Osteoblast (primary cell): ENCODE results near the gene FAT1. TPM values are rescaled to one million over a fixed set of nuclear protein-coding genes. Genes with fewer than 3 reads are reported as not detected.

ENCODE experiments used
- DNase-seq: peaks from one replicate; pipeline ENCODE4 v3.0.0; 2011; ENCODE audit warnings: low spot score, mixed read lengths; ENCODE audit not compliant: insufficient read length; ENCODE audit errors: missing footprints
- H2AFZ ChIP-seq: 2 replicates; pipeline ENCODE4 v1.6.0; 2011; ENCODE audit warnings: mild to moderate bottlenecking, low read length
- H3K27ac ChIP-seq: 2 replicates; pipeline ENCODE4 v1.5.1; 2011; ENCODE audit warnings: mild to moderate bottlenecking, low read depth, low read length, moderate library complexity
- H3K27me3 ChIP-seq: 2 replicates; pipeline ENCODE4 v1.6.0; 2012; ENCODE audit warnings: mild to moderate bottlenecking, control low read depth, inconsistent platforms, low read length, moderate library complexity; ENCODE audit not compliant: insufficient read depth
- H3K36me3 ChIP-seq: 2 replicates; pipeline ENCODE4 v1.5.1; 2011; ENCODE audit warnings: mild to moderate bottlenecking, low read length, control low read depth, moderate library complexity; ENCODE audit not compliant: insufficient read depth
- H3K4me1 ChIP-seq: 2 replicates; pipeline ENCODE4 v1.5.1; 2011; ENCODE audit warnings: mild to moderate bottlenecking, low read length, control low read depth, moderate library complexity; ENCODE audit not compliant: insufficient read depth
- H3K4me2 ChIP-seq: 2 replicates; pipeline ENCODE4 v1.6.0; 2011; ENCODE audit warnings: mild to moderate bottlenecking, low read length; ENCODE audit not compliant: insufficient read depth
- H3K4me3 ChIP-seq: fragments of 200-600 bp; sonication (generic); 3 replicates; pipeline ENCODE4 v1.5.1; 2012; ENCODE audit warnings: mild to moderate bottlenecking, low read length, inconsistent platforms; ENCODE audit not compliant: insufficient read depth
- H3K79me2 ChIP-seq: 2 replicates; pipeline ENCODE4 v1.6.0; 2012; ENCODE audit warnings: mild to moderate bottlenecking, low read length, control low read depth, inconsistent platforms; ENCODE audit not compliant: insufficient read depth
- H3K9me3 ChIP-seq: 2 replicates; pipeline ENCODE4 v1.5.1; 2011; ENCODE audit warnings: low read depth, low read length, control low read depth
- H4K20me1 ChIP-seq: 2 replicates; pipeline ENCODE4 v1.6.0; 2012; ENCODE audit warnings: mild to moderate bottlenecking, low read length, control low read depth; ENCODE audit not compliant: insufficient read depth
- CTCF ChIP-seq: IDR thresholded peaks from 2 replicates; pipeline ENCODE4 v1.5.1; 2011; ENCODE audit warnings: mild to moderate bottlenecking, low read depth, low read length, moderate library complexity; ENCODE audit errors: extremely low read depth
- total RNA-seq: library from RNA; depleted of rRNA; stranded (reverse); fragments of >200 nt; gene quantifications from 2 replicates; pipeline ENCODE4 v1.2.3, GENCODE V29; 2012

FAT1 gene
- total RNA-seq, 1 donor, result 522 TPM

- no peaks in the 10 kb centered on the region for H4K20me1 ChIP-seq
- DNase-seq, result no peak
- no peaks in the 10 kb centered on the region for H3K4me1 ChIP-seq
- no peaks in the 10 kb centered on the region for H3K79me2 ChIP-seq
- H2AFZ ChIP-seq, result no peak overlapping the region
- no peak overlapping the region for H3K4me2 ChIP-seq
- no peaks in the 10 kb centered on the region for H3K9me3 ChIP-seq
- H3K4me3 ChIP-seq, result no peak overlapping the region
- H3K27me3 ChIP-seq, result no peaks in the 10 kb centered on the region
- no peak for TF ChIP-seq CTCF
- H3K36me3 ChIP-seq, result no peaks in the 10 kb centered on the region
- H3K27ac ChIP-seq, result no peak overlapping the region
Observed at GRCh38 chr4:186541801-186542200, 181.9 kb downstream of the FAT1 start.

DNA sequence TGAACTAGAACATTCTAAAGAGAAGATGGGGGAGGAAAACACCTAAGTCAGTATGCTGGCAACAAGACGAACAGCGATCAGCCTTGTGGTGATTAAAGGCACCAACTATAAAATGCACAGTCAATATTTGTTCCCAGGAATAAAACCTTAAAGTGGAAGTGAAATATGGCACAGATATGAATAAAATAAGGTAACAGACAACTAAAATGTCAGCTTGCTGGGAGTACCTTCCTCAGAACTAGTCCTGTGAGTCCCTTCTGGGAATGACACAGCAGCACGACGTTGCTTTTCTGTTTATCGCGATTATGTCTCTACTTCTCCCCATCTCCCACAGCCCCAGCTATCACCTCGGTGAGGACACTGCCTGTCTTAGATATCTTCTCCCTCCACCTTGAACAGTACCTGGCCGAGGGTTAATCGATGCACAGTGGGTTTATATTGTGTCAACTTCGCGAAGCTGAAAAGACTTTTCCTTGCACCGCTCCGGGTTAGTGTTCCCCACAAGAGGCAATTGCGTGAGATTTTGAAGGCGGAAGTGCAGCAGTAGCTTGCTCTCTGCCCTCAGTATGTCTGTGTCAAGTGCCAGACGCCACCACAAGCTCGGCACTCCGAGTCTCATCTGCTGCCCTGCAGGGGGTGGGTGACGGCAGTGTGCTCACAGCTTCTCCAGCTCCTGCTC is 185.7 kb downstream of the FAT1 start:
- Histone ChIP-seq H3K9me3 (no peaks in the 10 kb centered on the region), H3K27me3 (no peaks in the 10 kb centered on the region), H3K4me1 (no peaks in the 10 kb centered on the region), H3K36me3 (no peaks in the 10 kb centered on the region), H2AFZ (no peak overlapping the region), H3K4me2 (no peak overlapping the region), H3K79me2 (no peaks in the 10 kb centered on the region), H3K27ac (no peak overlapping the region), H3K4me3 (no peak overlapping the region), H4K20me1 (no peaks in the 10 kb centered on the region)
- no peak for DNase-seq
- no peak for TF ChIP-seq CTCF

Other genes starting within 250 kb of the FAT1 start
- gene MTNR1A, start 168.3 kb downstream of the FAT1 start, total RNA-seq, result not detected in 2 replicates